K562 (cell line): ENCODE measurements around the gene ACSF3. TPM values are rescaled to one million over a fixed set of nuclear protein-coding genes. Genes with fewer than 3 reads are reported as not detected.
"Not testable (repeated sequence)": the region's sequence is repeated elsewhere in the genome, so short reads cannot be mapped to it uniquely, and the experiment has no call there.

Experiments used
- ATF1 ChIP-seq, 2 experiments: fragments of 450-650 bp in 1 of 2; IDR thresholded peaks; 2 replicates each; pipeline ENCODE4 v1.6.1; 2016; ENCODE audit warnings: missing compliant biosample characterization in 1 of 2, missing genetic modification characterization in 1 of 2
- BCLAF1 ChIP-seq, 2 experiments: fragments of 450-650 bp in 1 of 2; IDR thresholded peaks; 2 replicates each; pipeline ENCODE4 v1.6.1; 2011 to 2017; ENCODE audit warnings: low read depth in 2 of 2, antibody characterized with exemption in 1 of 2, borderline replicate concordance in 1 of 2, low read length in 1 of 2, mild to moderate bottlenecking in 1 of 2, mixed read lengths in 1 of 2; ENCODE audit not compliant: control insufficient read depth in 1 of 2
- IRF9 ChIP-seq: fragments of 450-650 bp; IDR thresholded peaks from 2 replicates; pipeline ENCODE4 v1.6.1; 2016; ENCODE audit warnings: missing biosample characterization, missing genetic modification characterization
- MIER1 ChIP-seq: fragments of 450-650 bp; IDR thresholded peaks from 2 replicates; pipeline ENCODE4 v1.6.1; 2016; ENCODE audit warnings: antibody characterized with exemption, mild to moderate bottlenecking, low read depth
- polyA plus RNA-seq, 8 experiments: library from polyadenylated mRNA; depleted of rRNA in 4 of 8; stranded (reverse) in 5 of 8; unstranded in 3 of 8; fragments of >200 nt; fragmentation: Nextera tagmentation in 2 of 8; fragmentation: Illumina TruSeq in 1 of 8; extraction: Ambion mirVana in 2 of 8; extraction: Trizol in 1 of 8; gene quantifications; 2 replicates each; pipeline versions ENCODE4 v1.2.1 to v1.2.3, GENCODE V29; 2011 to 2014; ENCODE audit warnings: inconsistent platforms in 1 of 8, missing spikeins in 1 of 8
- total RNA-seq, 7 experiments: library from RNA; depleted of rRNA in 6 of 7; stranded (reverse); fragments of >200 nt in 6 of 7; fragmentation: Illumina TruSeq in 2 of 7; extraction: Trizol in 2 of 7; gene quantifications; 2 replicates each; pipeline versions ENCODE4 v1.2.1 to v1.2.3, GENCODE V29; 2011 to 2021; ENCODE audit warnings: low replicate concordance in 1 of 7

The ACSF3 gene
- total and polyA plus RNA-seq, 9 of the 15 experiments (the other 6 are each of a cell fraction or from before 2014, with no cell fraction given) = 0.77 to 32.8 (median 14.7) TPM

DNA sequence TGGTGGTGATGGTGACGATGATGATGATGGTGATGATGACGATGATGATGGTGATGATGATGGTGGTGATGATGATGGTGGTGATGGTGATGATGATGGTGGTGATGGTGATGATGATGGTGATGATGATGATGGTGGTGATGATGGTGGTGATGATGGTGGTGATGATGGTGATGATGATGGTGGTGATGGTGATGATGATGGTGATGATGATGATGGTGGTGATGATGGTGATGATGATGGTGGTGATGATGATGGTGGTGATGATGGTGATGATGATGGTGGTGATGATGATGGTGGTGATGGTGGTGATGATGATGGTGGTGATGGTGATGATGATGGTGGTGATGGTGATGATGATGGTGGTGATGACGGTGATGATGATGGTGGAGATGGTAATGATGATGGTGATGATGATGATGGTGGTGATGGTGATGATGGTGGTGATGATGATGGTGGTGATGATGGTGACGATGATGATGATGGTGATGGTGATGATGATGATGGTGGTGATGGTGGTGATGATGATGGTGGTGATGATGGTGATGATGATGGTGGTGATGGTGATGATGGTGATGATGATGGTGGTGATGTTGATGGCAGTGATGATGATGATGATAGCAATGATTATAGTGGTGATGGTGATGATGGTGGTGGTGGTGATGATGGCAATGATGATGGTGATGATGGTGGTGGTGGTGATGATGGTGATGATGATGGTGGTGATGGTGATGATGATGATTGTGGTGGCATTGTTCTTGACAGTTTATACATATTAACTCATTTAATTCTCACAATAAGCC, 24.6 kb upstream of the ACSF3 start (continued):
- TF ChIP-seq BCLAF1 (IDR thresholded peaks at IDR 0.05; ENCODE audit: borderline replicate concordance in 1 of 2, control insufficient read depth in 1 of 2, low read depth in 2 of 2, low read length in 1 of 2) = 0 out of 4 replicates have a peak, but pooled peaks of 1 of the 2 experiments have one; percentile 42
- 0 out of 2 replicates have a peak, but pooled peaks have one; percentile 11 for TF ChIP-seq IRF9 (tag)
- not testable (repeated sequence) for TF ChIP-seq ATF1 (CRISPR knock-in tag; IDR thresholded peaks at IDR 0.05)
- peak; percentile 85 for TF ChIP-seq ATF1 (tag; IDR thresholded peaks at IDR 0.05)
- 0 out of 2 replicates have a peak, but pooled peaks have one; percentile 53 for TF ChIP-seq MIER1
